DOHH2 (cell line): ENCODE measurements around the gene DCTN2.

ENCODE experiments used
- CTCF ChIP-seq: fragments of 200-600 bp; sonication (generic); IDR thresholded peaks from one replicate; pipeline ENCODE4 v1.5.1; 2014; ENCODE audit warnings: antibody characterized with exemption, mild to moderate bottlenecking, low read depth, low read length; ENCODE audit not compliant: poor library complexity, severe bottlenecking
- EZH2phosphoT487 ChIP-seq: fragments of 200-600 bp; sonication (generic); IDR thresholded peaks from 2 replicates; pipeline ENCODE4 v1.6.1; 2017; ENCODE audit warnings: borderline replicate concordance, mild to moderate bottlenecking, antibody characterized with exemption, low read length, moderate library complexity, mixed read lengths

GRCh38 chr12:57512665-57513064, 34.3 kb downstream of the DCTN2 start:
- no peak for TF ChIP-seq CTCF
- TF ChIP-seq EZH2phosphoT487, result no peak
